DOHH2 (cell line): ENCODE measurements around the gene FBXO34.

Experiments used
- EZH2phosphoT487 ChIP-seq: fragments of 200-600 bp; sonication (generic); IDR thresholded peaks from 2 replicates; pipeline ENCODE4 v1.6.1; 2017; ENCODE audit warnings: borderline replicate concordance, mild to moderate bottlenecking, antibody characterized with exemption, low read length, moderate library complexity, mixed read lengths
- TF ChIP-seq, protein P1 (sequence below): fragments of 200-600 bp; sonication (generic); IDR thresholded peaks from one replicate; pipeline ENCODE4 v1.5.1; 2014; ENCODE audit warnings: antibody characterized with exemption, mild to moderate bottlenecking, low read depth, low read length; ENCODE audit not compliant: poor library complexity, severe bottlenecking

DNA sequence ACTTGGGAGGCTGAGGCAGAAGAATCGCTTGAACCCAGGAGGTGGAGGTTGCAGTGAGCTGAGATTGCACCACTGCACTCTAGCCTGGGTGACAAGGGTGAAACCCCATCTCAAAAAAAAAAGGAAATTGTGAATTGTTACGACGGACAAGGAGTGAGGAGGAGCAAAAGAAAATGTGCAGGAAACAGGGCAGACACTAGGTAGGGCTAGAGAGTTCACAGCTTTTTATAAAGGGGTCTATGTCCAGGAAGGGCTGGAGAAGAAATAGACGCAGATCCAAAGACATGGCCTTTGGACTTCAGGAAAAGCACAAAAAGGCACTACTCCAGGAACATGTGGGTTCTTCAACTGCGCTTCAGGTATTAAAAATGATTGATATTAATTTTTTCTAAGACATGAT lies 106.0 kb downstream of the FBXO34 start:
- TF ChIP-seq, protein P1, sequence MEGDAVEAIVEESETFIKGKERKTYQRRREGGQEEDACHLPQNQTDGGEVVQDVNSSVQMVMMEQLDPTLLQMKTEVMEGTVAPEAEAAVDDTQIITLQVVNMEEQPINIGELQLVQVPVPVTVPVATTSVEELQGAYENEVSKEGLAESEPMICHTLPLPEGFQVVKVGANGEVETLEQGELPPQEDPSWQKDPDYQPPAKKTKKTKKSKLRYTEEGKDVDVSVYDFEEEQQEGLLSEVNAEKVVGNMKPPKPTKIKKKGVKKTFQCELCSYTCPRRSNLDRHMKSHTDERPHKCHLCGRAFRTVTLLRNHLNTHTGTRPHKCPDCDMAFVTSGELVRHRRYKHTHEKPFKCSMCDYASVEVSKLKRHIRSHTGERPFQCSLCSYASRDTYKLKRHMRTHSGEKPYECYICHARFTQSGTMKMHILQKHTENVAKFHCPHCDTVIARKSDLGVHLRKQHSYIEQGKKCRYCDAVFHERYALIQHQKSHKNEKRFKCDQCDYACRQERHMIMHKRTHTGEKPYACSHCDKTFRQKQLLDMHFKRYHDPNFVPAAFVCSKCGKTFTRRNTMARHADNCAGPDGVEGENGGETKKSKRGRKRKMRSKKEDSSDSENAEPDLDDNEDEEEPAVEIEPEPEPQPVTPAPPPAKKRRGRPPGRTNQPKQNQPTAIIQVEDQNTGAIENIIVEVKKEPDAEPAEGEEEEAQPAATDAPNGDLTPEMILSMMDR: no peak
- TF ChIP-seq EZH2phosphoT487: no peak
